Endodermal cell (in vitro differentiated cells): Measurements from ENCODE around the gene SERPINE1. TPM values are rescaled to one million over a fixed set of nuclear protein-coding genes. Genes with fewer than 3 reads are reported as not detected.
"Not testable (repeated sequence)": the region's sequence is repeated elsewhere in the genome, so short reads cannot be mapped to it uniquely, and the experiment has no call there.

Experiments used
- DNase-seq: peaks from one replicate; pipeline ENCODE4 v3.0.0-alpha.2; 2017
- H3K27ac ChIP-seq: 2 replicates; pipeline ENCODE4 v1.5.1; 2013; ENCODE audit warnings: mild to moderate bottlenecking, low read depth, low read length, moderate library complexity
- H3K27me3 ChIP-seq: 2 replicates; pipeline ENCODE4 v1.6.1; 2013; ENCODE audit warnings: mild to moderate bottlenecking, low read length, moderate library complexity; ENCODE audit not compliant: insufficient read depth, control insufficient read depth, poor library complexity, severe bottlenecking
- H3K36me3 ChIP-seq: 2 replicates; pipeline ENCODE4 v1.7.0; 2013; ENCODE audit warnings: mild to moderate bottlenecking, low read length, moderate library complexity; ENCODE audit not compliant: control insufficient read depth, insufficient read depth
- H3K4me1 ChIP-seq: one replicate; pipeline ENCODE4 v1.7.0; 2013; ENCODE audit warnings: low read length; ENCODE audit not compliant: control insufficient read depth, insufficient read depth
- H3K4me3 ChIP-seq: 2 replicates; pipeline ENCODE4 v1.5.1; 2013; ENCODE audit warnings: mild to moderate bottlenecking, low read length, moderate library complexity
- H3K9ac ChIP-seq: 2 replicates; pipeline ENCODE4 v1.6.1; 2013; ENCODE audit warnings: mild to moderate bottlenecking, low read length, moderate library complexity; ENCODE audit not compliant: poor library complexity, severe bottlenecking; ENCODE audit errors: extremely low read depth
- H3K9me3 ChIP-seq: 2 replicates; pipeline ENCODE4 v1.6.1; 2013; ENCODE audit warnings: mild to moderate bottlenecking, low read length, moderate library complexity; ENCODE audit not compliant: control insufficient read depth
- H3K27ac Mint-ChIP-seq: 2 replicates; pipeline ENCODE4 v1.8.0; 2020; ENCODE audit warnings: mixed read lengths
- H3K27me3 Mint-ChIP-seq: 2 replicates; pipeline ENCODE4 v1.8.0; 2021; ENCODE audit warnings: mild to moderate bottlenecking, mixed read lengths; ENCODE audit not compliant: insufficient read depth
- H3K36me3 Mint-ChIP-seq: 2 replicates; pipeline ENCODE4 v1.8.0; 2020; ENCODE audit warnings: low read depth, mixed read lengths
- H3K4me1 Mint-ChIP-seq: 2 replicates; pipeline ENCODE4 v1.8.0; 2020; ENCODE audit warnings: mixed read lengths
- H3K4me3 Mint-ChIP-seq: 2 replicates; pipeline ENCODE4 v1.8.0; 2020; ENCODE audit warnings: mild to moderate bottlenecking, moderate library complexity, mixed read lengths
- H3K9me3 Mint-ChIP-seq: 2 replicates; pipeline ENCODE4 v1.8.0; 2020; ENCODE audit warnings: mild to moderate bottlenecking, mixed read lengths
- CTCF ChIP-seq: fragments of 200-600 bp; sonication (generic); conservative IDR thresholded peaks from 2 replicates; pipeline ENCODE4 v1.5.0; 2021; ENCODE audit warnings: antibody characterized with exemption, mild to moderate bottlenecking
- WGBS, 2 experiments: methylation state at CpG; one replicate each; pipeline versions ENCODE4 v1.1.5 to v1.1.7; 2013; ENCODE audit warnings: missing lambda C conversion rate in 2 of 2, mixed read lengths in 1 of 2; ENCODE audit not compliant: insufficient coverage in 1 of 2, insufficient read length in 1 of 2; 5-methylcytosine and 5-hydroxymethylcytosine counted together
- total RNA-seq, 2 donors: library from RNA; stranded (reverse); fragmentation: NEBNext Ultra II Directional in 1 of 2; extraction: Animal tissue kit (Norgen Biotek cat#: 25700) in 1 of 2; gene quantifications; 2 replicates in 1 of 2; 3 replicates in 1 of 2; pipeline ENCODE4 v1.2.1, GENCODE V29; 2021

The SERPINE1 gene
- total RNA-seq, 2 donors from 2014 or later, result 0.89 to 4.9 TPM

- WGBS, 2 experiments, result 84 to 94% methylated on average over 12 to 15 of the region's 15 CpGs
- H3K36me3 Mint-ChIP-seq, result no peaks in the 10 kb centered on the region
- DNase-seq, result no peak
- no peak overlapping the region for H3K27ac Mint-ChIP-seq
- H3K4me1 Mint-ChIP-seq, result peaks cover 13% of the 10 kb centered on the region
- H3K4me3 Mint-ChIP-seq, result no peak overlapping the region
- Histone ChIP-seq H3K4me3 (no peak overlapping the region), H3K9ac (no peak overlapping the region), H3K27ac (no peak overlapping the region), H3K27me3 (no peaks in the 10 kb centered on the region), H3K4me1 (no peaks in the 10 kb centered on the region), H3K9me3 (no peaks in the 10 kb centered on the region), H3K36me3 (no peaks in the 10 kb centered on the region)
- H3K27me3 Mint-ChIP-seq, result peaks cover 2% of the 10 kb centered on the region
- no peak for TF ChIP-seq CTCF
- H3K9me3 Mint-ChIP-seq, result no peaks in the 10 kb centered on the region
Measured at GRCh38 chr7:101104193-101104713, 22.7 kb upstream of the SERPINE1 start.

- no peak overlapping the region for H3K9ac ChIP-seq
- H3K27me3 ChIP-seq, result no peaks in the 10 kb centered on the region
- no peak overlapping the region for H3K4me3 Mint-ChIP-seq
- no peaks in the 10 kb centered on the region for H3K36me3 ChIP-seq
- no peaks in the 10 kb centered on the region for H3K4me1 ChIP-seq
- no peak overlapping the region for H3K27ac ChIP-seq
- peaks cover 2% of the 10 kb centered on the region for H3K27me3 Mint-ChIP-seq
- H3K4me3 ChIP-seq, result no peak overlapping the region
- WGBS, 2 experiments, result 89 to 100% methylated on average over 2 to 3 of the region's 3 CpGs
- peaks cover 13% of the 10 kb centered on the region for H3K4me1 Mint-ChIP-seq
- TF ChIP-seq CTCF, result no peak
- H3K9me3 ChIP-seq, result no peaks in the 10 kb centered on the region
- no peak for DNase-seq
- no peaks in the 10 kb centered on the region for H3K36me3 Mint-ChIP-seq
- no peak overlapping the region for H3K27ac Mint-ChIP-seq
- H3K9me3 Mint-ChIP-seq, result no peaks in the 10 kb centered on the region
Measured at GRCh38 chr7:101104799-101105198, 22.1 kb upstream of the SERPINE1 start.

DNA sequence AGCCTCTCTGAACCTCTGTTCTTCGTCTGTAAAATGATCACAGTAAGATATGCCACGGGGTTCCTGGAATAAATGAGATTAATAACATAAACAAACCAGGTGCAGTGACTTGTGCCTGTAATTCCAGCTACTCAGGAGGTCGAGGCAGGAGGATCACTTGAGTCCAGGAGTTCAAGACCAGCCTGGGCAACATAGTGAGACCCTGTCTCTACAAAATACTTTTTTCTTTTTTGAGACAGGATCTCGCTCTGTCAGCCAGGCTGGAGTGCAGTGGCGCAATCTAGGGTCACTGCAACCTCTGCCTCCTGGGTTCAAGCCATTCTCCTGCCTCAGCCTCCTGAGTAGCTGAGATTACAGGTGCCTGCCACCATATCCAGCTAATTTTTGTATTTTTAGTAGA, 21.7 kb upstream of the SERPINE1 start:
- H3K27ac ChIP-seq, H3K4me1 ChIP-seq, DNase-seq, H3K4me1 Mint-ChIP-seq, H3K27me3 Mint-ChIP-seq, H3K9me3 ChIP-seq, H3K4me3 ChIP-seq, H3K36me3 ChIP-seq, H3K4me3 Mint-ChIP-seq, H3K36me3 Mint-ChIP-seq, H3K27me3 ChIP-seq, H3K9me3 Mint-ChIP-seq, H3K27ac Mint-ChIP-seq, H3K9ac ChIP-seq: not testable (repeated sequence)
- 84 to 93% methylated on average over 5 of the region's 5 CpGs for WGBS, 2 experiments

GRCh38 chr7:101106386-101106785, 20.5 kb upstream of the SERPINE1 start:
- Histone ChIP-seq H3K9ac (no peak overlapping the region), H3K9me3 (no peaks in the 10 kb centered on the region), H3K4me3 (no peak overlapping the region), H3K27ac (no peak overlapping the region), H3K36me3 (no peaks in the 10 kb centered on the region), H3K27me3 (no peaks in the 10 kb centered on the region), H3K4me1 (no peaks in the 10 kb centered on the region)
- WGBS, 2 experiments, result 88 to 92% methylated on average over 7 of the region's 7 CpGs
- no peaks in the 10 kb centered on the region for H3K9me3 Mint-ChIP-seq
- DNase-seq, result no peak
- no peak overlapping the region for H3K4me3 Mint-ChIP-seq
- peaks cover 3% of the 10 kb centered on the region for H3K4me1 Mint-ChIP-seq
- no peak for TF ChIP-seq CTCF
- peaks cover 2% of the 10 kb centered on the region for H3K27me3 Mint-ChIP-seq
- no peaks in the 10 kb centered on the region for H3K36me3 Mint-ChIP-seq
- no peak overlapping the region for H3K27ac Mint-ChIP-seq
